Measurements from ENCODE around the gene TREH.

TREH gene

DNA sequence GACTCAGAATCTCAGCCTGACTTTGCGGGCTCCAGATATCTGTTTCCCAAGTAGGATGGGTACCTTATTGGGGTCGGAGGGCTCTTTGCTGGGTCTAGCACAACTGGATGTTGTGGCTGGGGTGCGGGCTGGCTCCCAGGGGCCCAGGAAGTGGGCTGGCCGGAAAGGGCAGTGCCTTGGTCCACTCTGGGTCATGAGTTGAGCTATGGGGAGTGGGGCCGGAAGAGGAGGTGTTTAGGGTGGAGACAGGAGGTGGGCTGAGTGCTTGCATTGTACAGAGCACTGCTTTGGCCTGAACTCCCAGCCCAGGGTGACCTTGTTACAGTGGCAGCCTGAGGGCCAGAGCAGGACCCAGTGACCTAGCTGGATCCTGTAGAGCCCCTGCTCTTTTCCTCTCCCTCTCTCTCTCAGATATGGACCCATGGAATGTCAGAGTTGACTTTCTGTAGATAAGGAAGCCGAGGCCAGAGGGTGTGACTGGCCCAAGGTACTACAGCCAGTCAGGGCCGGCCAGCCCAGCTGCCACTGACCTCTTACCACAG lies 58.9 kb downstream of the TREH start:
- TF ChIP-seq, protein P1, sequence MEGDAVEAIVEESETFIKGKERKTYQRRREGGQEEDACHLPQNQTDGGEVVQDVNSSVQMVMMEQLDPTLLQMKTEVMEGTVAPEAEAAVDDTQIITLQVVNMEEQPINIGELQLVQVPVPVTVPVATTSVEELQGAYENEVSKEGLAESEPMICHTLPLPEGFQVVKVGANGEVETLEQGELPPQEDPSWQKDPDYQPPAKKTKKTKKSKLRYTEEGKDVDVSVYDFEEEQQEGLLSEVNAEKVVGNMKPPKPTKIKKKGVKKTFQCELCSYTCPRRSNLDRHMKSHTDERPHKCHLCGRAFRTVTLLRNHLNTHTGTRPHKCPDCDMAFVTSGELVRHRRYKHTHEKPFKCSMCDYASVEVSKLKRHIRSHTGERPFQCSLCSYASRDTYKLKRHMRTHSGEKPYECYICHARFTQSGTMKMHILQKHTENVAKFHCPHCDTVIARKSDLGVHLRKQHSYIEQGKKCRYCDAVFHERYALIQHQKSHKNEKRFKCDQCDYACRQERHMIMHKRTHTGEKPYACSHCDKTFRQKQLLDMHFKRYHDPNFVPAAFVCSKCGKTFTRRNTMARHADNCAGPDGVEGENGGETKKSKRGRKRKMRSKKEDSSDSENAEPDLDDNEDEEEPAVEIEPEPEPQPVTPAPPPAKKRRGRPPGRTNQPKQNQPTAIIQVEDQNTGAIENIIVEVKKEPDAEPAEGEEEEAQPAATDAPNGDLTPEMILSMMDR (conservative IDR thresholded peaks at IDR 0.05): no peak
- H3K27ac ChIP-seq: peak overlapping the region; percentile 65

DNA sequence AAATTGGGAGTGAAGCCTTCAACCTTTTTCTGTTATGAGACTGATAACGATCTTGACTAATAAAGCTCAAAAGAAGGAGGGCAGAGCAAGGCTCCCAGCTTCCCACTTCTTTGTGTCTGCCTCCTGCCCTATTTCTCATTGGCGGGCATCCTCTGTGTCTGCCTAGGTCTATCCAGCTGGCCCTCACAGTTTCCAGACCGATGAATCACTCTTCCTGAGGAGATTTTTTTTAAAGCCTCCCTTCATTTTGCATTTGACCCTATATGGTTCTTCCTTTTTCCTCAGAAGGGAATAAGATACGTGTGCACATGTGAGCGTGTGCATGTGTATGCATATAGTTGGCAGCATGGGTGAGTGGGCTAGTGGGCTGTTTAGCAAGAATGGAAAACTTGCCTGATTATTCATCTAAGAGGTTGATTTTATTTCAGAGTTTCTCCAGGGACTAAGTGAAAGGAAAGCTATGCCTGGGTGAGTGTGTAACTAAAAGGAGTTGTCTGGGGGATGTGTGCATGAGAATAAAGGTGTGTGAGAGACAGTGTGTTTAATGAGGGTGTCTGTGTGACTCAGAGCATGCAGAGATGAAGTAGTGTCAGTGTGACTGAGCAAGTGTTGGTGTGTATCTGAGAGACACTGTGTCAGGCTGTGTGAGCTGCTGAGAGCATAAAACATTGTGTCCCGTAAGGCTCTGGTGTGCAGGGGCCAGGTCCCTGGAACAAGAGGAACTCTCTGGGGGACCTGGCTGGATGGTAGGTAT lies 59.8 kb downstream of the TREH start:
- no peak for TF ChIP-seq ZFX (IDR thresholded peaks at IDR 0.05)
- TF ChIP-seq, protein P1 (conservative IDR thresholded peaks at IDR 0.05): no peak
- H3K27ac ChIP-seq: no peak overlapping the region

DNA sequence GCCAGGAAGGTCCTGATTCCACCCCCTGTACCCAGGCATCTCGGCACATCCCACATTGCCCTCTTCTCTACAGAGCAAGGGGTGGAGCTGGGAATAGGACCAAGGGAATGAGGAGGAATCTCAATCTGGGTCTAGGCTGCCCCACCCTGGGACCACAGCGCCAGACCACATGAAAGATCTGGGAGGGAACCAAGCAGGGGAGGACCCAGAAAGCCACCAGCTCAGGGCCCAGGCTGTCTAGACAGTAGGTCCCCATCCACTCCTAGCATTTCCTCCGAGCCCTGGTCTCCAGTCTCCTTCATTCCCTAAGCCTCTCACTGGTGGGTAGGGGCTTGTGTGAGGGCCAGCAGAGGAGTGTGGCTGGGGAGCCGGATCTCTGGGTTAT lies 60.5 kb downstream of the TREH start:
- TF ChIP-seq, protein P1 (conservative IDR thresholded peaks at IDR 0.05): no peak
- no peak for TF ChIP-seq ZFX (IDR thresholded peaks at IDR 0.05)
- H3K27ac ChIP-seq: no peak overlapping the region

DNA sequence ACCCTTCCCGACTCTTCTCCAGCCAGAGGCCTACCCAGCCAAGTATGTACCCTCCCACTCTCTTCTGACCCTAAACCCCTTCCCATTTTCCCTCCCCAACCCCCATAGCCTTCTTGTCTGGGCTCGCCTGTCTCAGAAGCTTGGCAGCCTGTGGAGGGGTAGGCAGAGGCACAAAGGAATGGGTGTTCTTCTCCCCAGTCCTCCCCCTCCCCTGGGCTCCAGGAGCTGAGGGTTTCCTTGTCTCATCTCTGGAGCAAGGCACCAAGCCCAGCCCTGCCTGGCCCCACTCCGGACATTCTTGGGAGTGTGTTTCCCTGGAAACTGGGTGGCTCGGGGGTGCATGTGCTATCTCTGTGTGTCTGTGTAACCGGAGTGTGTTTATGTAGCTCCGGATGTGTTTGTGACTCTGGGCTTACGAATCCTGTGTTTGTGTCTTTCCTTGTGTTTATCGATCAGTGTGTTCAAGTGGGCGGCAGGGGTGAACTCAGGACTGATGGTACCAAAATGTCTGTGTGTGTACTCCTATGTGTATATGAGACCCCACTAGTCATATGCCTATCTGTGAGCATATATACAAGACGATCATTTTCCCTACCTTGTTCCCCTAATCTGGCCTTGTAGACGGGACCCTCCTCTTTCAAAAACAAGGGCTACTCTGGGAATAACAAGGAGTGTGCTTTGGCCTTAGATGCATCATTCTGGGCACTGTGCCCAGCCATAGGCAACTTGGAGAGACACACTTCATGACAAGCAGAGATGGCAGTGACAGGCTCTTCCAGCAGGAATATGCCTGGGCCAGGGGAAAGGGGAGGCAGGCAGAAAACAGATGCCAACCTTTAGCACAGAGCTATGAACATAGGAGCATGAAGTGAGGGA lies 61.1 kb downstream of the TREH start:
- no peak overlapping the region for H3K27ac ChIP-seq
- TF ChIP-seq, protein P1 (conservative IDR thresholded peaks at IDR 0.05): no peak
- TF ChIP-seq ZFX (IDR thresholded peaks at IDR 0.05): no peak

DNA sequence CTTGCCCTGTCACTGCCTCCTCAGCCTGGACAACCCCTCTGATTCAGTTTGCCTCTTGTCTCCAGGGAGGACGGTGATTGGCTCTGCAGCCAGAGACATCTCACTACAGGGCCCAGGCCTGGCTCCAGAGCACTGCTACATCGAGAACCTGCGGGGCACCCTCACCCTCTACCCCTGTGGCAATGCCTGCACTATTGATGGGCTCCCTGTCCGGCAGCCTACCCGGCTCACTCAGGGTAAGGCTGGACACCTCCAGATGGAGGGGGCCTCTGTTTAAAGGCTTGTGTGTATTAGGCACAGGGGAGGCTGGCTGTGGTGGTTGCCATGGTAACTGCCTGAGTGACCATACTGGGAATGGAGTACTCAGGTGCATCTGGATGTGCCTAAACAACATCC lies 63.5 kb downstream of the TREH start:
- H3K27ac ChIP-seq: no peak overlapping the region
- TF ChIP-seq, protein P1 (conservative IDR thresholded peaks at IDR 0.05): no peak
- TF ChIP-seq ZFX (IDR thresholded peaks at IDR 0.05): no peak

DNA sequence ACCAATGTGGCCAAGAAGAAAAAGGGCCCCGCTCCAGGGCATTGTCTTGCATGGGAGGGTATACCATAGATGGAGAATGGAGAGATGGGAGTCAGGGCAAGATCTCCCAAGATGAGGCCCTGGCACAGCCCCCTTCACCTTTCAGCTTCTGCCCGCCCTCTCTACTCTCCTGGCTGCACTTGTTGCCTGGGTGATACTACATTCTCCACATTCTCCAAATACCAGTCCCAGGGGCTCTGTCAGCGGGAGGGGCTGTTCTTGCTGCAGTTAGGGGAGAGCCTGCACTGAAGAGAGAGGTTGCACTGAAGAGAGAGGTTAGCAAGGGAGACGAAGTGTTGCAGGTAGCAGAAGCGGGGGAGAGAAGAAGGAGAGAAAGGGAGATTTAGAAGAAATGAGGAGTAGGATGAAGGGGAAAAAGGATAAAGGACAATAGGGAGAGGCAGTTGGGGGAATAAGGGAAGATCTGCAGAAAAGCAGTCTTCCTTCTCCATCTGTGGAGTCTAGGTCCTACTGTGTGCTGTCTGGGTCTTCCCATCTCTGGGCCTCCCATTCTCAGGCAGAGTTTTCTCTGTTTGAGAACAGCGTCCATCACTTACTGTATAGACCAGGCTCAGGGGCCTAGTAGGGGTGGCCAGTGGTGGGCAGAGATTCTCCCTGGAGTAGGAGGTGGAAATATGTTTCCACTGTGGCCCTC lies 64.0 kb downstream of the TREH start:
- TF ChIP-seq, protein P1 (conservative IDR thresholded peaks at IDR 0.05): no peak
- TF ChIP-seq ZFX (IDR thresholded peaks at IDR 0.05): no peak
- H3K27ac ChIP-seq: no peak overlapping the region

Data from C4-2B (cell line).